Astrocyte (in vitro differentiated cells and primary cell): ENCODE measurements around the gene BATF.

Experiments
- CTCF ChIP-seq: IDR thresholded peaks from 2 replicates; pipeline ENCODE4 v1.5.1; 2011; ENCODE audit warnings: low read depth, mild to moderate bottlenecking, inconsistent platforms, low read length, moderate library complexity; ENCODE audit not compliant: insufficient read depth
- EZH2 ChIP-seq: IDR thresholded peaks from 2 replicates; pipeline ENCODE4 v1.6.1; 2012; ENCODE audit warnings: mild to moderate bottlenecking, low read length, inconsistent platforms; ENCODE audit not compliant: insufficient read depth

GRCh38 chr14:75522224-75522982 is at the start of gene BATF:
- TF ChIP-seq CTCF, result no peak
- no peak for TF ChIP-seq EZH2
